Cardiac muscle cell (in vitro differentiated cells and primary cell): ENCODE data around the gene ALX4. TPM values are rescaled to one million over a fixed set of nuclear protein-coding genes. Genes with fewer than 3 reads are reported as not detected.

ENCODE experiments used
- DNase-seq, 2 donors: peaks; one replicate each; pipeline versions ENCODE4 v3.0.0 to v3.0.0-alpha.2; 2010 to 2017; ENCODE audit warnings: low read depth in 1 of 2, low spot score in 1 of 2
- H3K27ac ChIP-seq: fragments of 200-600 bp; sonication (generic); 2 replicates; pipeline ENCODE4 v1.5.1; 2016
- H3K27me3 ChIP-seq: fragments of 200-600 bp; sonication (generic); 2 replicates; pipeline ENCODE4 v1.6.0; 2016; ENCODE audit warnings: control low read depth
- H3K36me3 ChIP-seq: fragments of 200-600 bp; sonication (generic); 2 replicates; pipeline ENCODE4 v1.5.1; 2016; ENCODE audit warnings: control low read depth
- H3K4me1 ChIP-seq: fragments of 200-600 bp; sonication (generic); 2 replicates; pipeline ENCODE4 v1.8.1; 2017; ENCODE audit warnings: low read depth, mild to moderate bottlenecking, mixed run types
- H3K4me3 ChIP-seq: fragments of 200-600 bp; sonication (generic); 2 replicates; pipeline ENCODE4 v1.5.1; 2016; ENCODE audit warnings: mild to moderate bottlenecking
- H3K9me3 ChIP-seq: fragments of 200-600 bp; sonication (generic); 2 replicates; pipeline ENCODE4 v1.5.1; 2017; ENCODE audit warnings: low read depth, mild to moderate bottlenecking, control low read depth
- CTCF ChIP-seq: IDR thresholded peaks from 2 replicates; pipeline ENCODE4 v1.5.1; 2012; ENCODE audit warnings: low read depth, mild to moderate bottlenecking, low read length
- polyA plus RNA-seq: library from polyadenylated mRNA; unstranded; fragments of >200 nt; fragmentation: Nextera tagmentation; extraction: Ambion mirVana; gene quantifications from 2 replicates; pipeline ENCODE4 v1.2.1, GENCODE V29; 2016
- total RNA-seq: library from RNA; depleted of rRNA; stranded (reverse); fragments of >200 nt; gene quantifications from 2 replicates; pipeline ENCODE4 v1.2.3, GENCODE V29; 2016

Gene ALX4
- total and polyA plus RNA-seq, 2 experiments from 2014 or later = 0.15 TPM; not detected in 1

GRCh38 chr11:44301564-44302271 lies 8.2 kb downstream of the ALX4 start:
- no peaks in the 10 kb centered on the region for H3K9me3 ChIP-seq
- TF ChIP-seq CTCF = no peak
- no peak overlapping the region for H3K27ac ChIP-seq
- H3K36me3 ChIP-seq = no peaks in the 10 kb centered on the region
- DNase-seq = peak in 1 of 2 donors; percentile 62
- H3K4me1 ChIP-seq = no peaks in the 10 kb centered on the region
- peaks cover 96% of the 10 kb centered on the region for H3K27me3 ChIP-seq
- no peak overlapping the region for H3K4me3 ChIP-seq

- Histone ChIP-seq H3K9me3 (no peaks in the 10 kb centered on the region), H3K4me3 (no peak overlapping the region), H3K36me3 (no peaks in the 10 kb centered on the region), H3K27ac (no peak overlapping the region), H3K4me1 (no peaks in the 10 kb centered on the region), H3K27me3 (peaks cover 91% of the 10 kb centered on the region)
- DNase-seq = peak in 1 of 2 donors; percentile 83
- no peak for TF ChIP-seq CTCF
Observed at GRCh38 chr11:44300844-44301563, 8.9 kb downstream of the ALX4 start.

GRCh38 chr11:44298862-44299261 lies 11.1 kb downstream of the ALX4 start:
- no peak for DNase-seq
- Histone ChIP-seq H3K9me3 (no peaks in the 10 kb centered on the region), H3K27me3 (peaks cover 80% of the 10 kb centered on the region), H3K36me3 (no peaks in the 10 kb centered on the region), H3K4me1 (no peaks in the 10 kb centered on the region), H3K4me3 (no peak overlapping the region), H3K27ac (no peak overlapping the region)
- TF ChIP-seq CTCF = no peak

- no peak for TF ChIP-seq CTCF
- H3K27ac ChIP-seq = no peak overlapping the region
Observed at GRCh38 chr11:44290208-44290607, 19.7 kb downstream of the ALX4 start.

GRCh38 chr11:44288133-44288526 lies 21.8 kb downstream of the ALX4 start:
- TF ChIP-seq CTCF = no peak
- Histone ChIP-seq H3K27me3 (peaks cover 8% of the 10 kb centered on the region), H3K36me3 (no peaks in the 10 kb centered on the region)

More at GRCh38 chr11:44290208-44290607, 19.7 kb downstream of the ALX4 start:
- Histone ChIP-seq H3K4me3 (no peak overlapping the region), H3K27me3 (peaks cover 17% of the 10 kb centered on the region), H3K4me1 (no peaks in the 10 kb centered on the region), H3K36me3 (no peaks in the 10 kb centered on the region), H3K9me3 (no peaks in the 10 kb centered on the region)
- DNase-seq = peak in 1 of 2 donors; percentile 13

More at GRCh38 chr11:44288133-44288526, 21.8 kb downstream of the ALX4 start:
- Histone ChIP-seq H3K27ac (no peak overlapping the region), H3K9me3 (no peaks in the 10 kb centered on the region), H3K4me3 (no peak overlapping the region), H3K4me1 (no peaks in the 10 kb centered on the region)
- DNase-seq = no peak
